ENCODE measurements around the gene LONRF2. TPM values are rescaled to one million over a fixed set of nuclear protein-coding genes. Genes with fewer than 3 reads are reported as not detected.

The LONRF2 gene
- total RNA-seq, 1 donor from 2014 or later = 7.6 TPM

GRCh38 chr2:100237163-100237562 lies 85.1 kb downstream of the LONRF2 start:
- Histone ChIP-seq H3K4me1 (no peaks in the 10 kb centered on the region), H3K27ac (no peak overlapping the region), H3K9me3 (no peaks in the 10 kb centered on the region), H3K4me3 (no peak overlapping the region), H3K36me3 (no peaks in the 10 kb centered on the region), H3K27me3 (no peaks in the 10 kb centered on the region)
- TF ChIP-seq CTCF (IDR thresholded peaks at IDR 0.05) = no peak
- DNase-seq (ENCODE audit: low spot score in 2 of 2) = no peak
- intact Hi-C loops (cut with DNase I) = no loop called here

- intact Hi-C loops (cut with DNase I) = no loop called here
- H3K9me3 ChIP-seq = no peaks in the 10 kb centered on the region
Observed at GRCh38 chr2:100236166-100236565, 86.1 kb downstream of the LONRF2 start.

GRCh38 chr2:100235581-100235980 lies 86.7 kb downstream of the LONRF2 start:
- H3K4me1 ChIP-seq = no peaks in the 10 kb centered on the region
- no peaks in the 10 kb centered on the region for H3K27me3 ChIP-seq
- no peak for DNase-seq (ENCODE audit: low spot score in 2 of 2)
- no peak for TF ChIP-seq CTCF (IDR thresholded peaks at IDR 0.05)
- no peaks in the 10 kb centered on the region for H3K9me3 ChIP-seq
- intact Hi-C loops (cut with DNase I) = no loop called here
- no peaks in the 10 kb centered on the region for H3K36me3 ChIP-seq
- H3K4me3 ChIP-seq = no peak overlapping the region
- H3K27ac ChIP-seq = no peak overlapping the region

More at GRCh38 chr2:100236166-100236565, 86.1 kb downstream of the LONRF2 start:
- no peak for DNase-seq (ENCODE audit: low spot score in 2 of 2)
- H3K4me1 ChIP-seq = no peaks in the 10 kb centered on the region
- H3K36me3 ChIP-seq = no peaks in the 10 kb centered on the region
- no peaks in the 10 kb centered on the region for H3K27me3 ChIP-seq
- no peak for TF ChIP-seq CTCF (IDR thresholded peaks at IDR 0.05)
- H3K4me3 ChIP-seq = no peak overlapping the region
- H3K27ac ChIP-seq = no peak overlapping the region

GRCh38 chr2:100235098-100235497 lies 87.2 kb downstream of the LONRF2 start:
- DNase-seq (ENCODE audit: low spot score in 2 of 2) = no peak

GRCh38 chr2:100234141-100234540 lies 88.2 kb downstream of the LONRF2 start:
- no peaks in the 10 kb centered on the region for H3K27me3 ChIP-seq
- intact Hi-C loops (cut with DNase I) = no loop called here

More at GRCh38 chr2:100235098-100235497, 87.2 kb downstream of the LONRF2 start:
- intact Hi-C loops (cut with DNase I) = no loop called here
- H3K36me3 ChIP-seq = no peaks in the 10 kb centered on the region
- H3K4me1 ChIP-seq = no peaks in the 10 kb centered on the region
- no peaks in the 10 kb centered on the region for H3K9me3 ChIP-seq
- H3K27ac ChIP-seq = no peak overlapping the region
- no peak for TF ChIP-seq CTCF (IDR thresholded peaks at IDR 0.05)
- no peak overlapping the region for H3K4me3 ChIP-seq
- H3K27me3 ChIP-seq = no peaks in the 10 kb centered on the region

More at GRCh38 chr2:100234141-100234540, 88.2 kb downstream of the LONRF2 start:
- DNase-seq (ENCODE audit: low spot score in 2 of 2) = no peak
- no peak for TF ChIP-seq CTCF (IDR thresholded peaks at IDR 0.05)
- H3K4me1 ChIP-seq = no peaks in the 10 kb centered on the region
- no peaks in the 10 kb centered on the region for H3K36me3 ChIP-seq
- no peaks in the 10 kb centered on the region for H3K9me3 ChIP-seq
- no peak overlapping the region for H3K4me3 ChIP-seq
- no peak overlapping the region for H3K27ac ChIP-seq
